DLD1 (cell line): ENCODE data around the gene UBAP2L.

Source experiments
- in situ Hi-C: cut with HindIII; loops from 2 replicates; pipeline ENCODE4 v1.10.0; 2017; ENCODE audit warnings: low sequenced_read_pairs

The UBAP2L gene, protein sequence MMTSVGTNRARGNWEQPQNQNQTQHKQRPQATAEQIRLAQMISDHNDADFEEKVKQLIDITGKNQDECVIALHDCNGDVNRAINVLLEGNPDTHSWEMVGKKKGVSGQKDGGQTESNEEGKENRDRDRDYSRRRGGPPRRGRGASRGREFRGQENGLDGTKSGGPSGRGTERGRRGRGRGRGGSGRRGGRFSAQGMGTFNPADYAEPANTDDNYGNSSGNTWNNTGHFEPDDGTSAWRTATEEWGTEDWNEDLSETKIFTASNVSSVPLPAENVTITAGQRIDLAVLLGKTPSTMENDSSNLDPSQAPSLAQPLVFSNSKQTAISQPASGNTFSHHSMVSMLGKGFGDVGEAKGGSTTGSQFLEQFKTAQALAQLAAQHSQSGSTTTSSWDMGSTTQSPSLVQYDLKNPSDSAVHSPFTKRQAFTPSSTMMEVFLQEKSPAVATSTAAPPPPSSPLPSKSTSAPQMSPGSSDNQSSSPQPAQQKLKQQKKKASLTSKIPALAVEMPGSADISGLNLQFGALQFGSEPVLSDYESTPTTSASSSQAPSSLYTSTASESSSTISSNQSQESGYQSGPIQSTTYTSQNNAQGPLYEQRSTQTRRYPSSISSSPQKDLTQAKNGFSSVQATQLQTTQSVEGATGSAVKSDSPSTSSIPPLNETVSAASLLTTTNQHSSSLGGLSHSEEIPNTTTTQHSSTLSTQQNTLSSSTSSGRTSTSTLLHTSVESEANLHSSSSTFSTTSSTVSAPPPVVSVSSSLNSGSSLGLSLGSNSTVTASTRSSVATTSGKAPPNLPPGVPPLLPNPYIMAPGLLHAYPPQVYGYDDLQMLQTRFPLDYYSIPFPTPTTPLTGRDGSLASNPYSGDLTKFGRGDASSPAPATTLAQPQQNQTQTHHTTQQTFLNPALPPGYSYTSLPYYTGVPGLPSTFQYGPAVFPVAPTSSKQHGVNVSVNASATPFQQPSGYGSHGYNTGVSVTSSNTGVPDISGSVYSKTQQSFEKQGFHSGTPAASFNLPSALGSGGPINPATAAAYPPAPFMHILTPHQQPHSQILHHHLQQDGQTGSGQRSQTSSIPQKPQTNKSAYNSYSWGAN

DNA sequence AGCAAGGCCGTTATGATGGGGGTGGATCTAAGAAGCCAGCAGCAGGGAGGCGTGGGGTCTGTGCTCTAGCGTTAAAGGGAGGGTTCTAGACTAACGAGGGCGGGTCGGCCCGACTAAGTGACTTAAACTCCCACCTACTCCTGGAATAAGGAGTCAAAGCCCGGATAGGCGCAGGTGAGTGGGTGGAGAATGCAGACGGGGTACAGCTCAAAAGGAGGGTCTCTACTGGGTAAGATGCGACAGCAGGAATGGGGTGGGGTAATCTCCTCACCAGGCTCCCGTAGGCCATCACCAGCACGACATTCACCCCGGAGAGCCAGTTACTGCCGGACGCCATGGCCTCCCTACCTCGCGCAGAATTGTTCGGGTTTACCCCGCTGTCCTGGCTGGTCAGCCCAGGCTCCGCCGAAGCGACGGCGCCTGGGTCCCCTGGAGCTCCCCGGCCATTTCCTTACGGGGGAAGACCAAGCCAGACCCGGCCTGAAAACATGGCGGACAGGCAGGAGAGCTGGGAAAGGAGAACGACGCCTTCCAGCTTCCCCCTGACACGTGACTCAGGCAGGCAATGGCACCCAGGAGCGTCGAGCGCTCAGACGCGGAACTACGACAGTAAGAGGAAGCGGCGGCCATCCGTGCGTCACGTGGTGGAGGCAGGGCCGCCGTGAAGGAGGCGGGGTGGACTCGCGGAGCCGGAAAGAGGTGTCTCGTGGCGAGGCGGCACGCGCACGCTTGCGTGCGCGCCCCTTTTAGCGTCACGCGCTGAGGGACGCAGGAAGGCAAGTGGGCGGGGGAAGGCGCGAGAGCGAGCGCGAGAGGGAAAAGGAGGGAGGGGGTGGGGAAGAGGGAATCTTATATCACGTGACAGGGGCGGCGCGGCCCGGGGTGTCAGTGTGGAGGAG, at the start of gene UBAP2L:
Gene UBAP2L (plus strand): TSS at position 885 of the 899 bp plus-strand sequence. CDS start 4,169 bp downstream, outside the sequence.
- in situ Hi-C loops, result no loop called here

DNA sequence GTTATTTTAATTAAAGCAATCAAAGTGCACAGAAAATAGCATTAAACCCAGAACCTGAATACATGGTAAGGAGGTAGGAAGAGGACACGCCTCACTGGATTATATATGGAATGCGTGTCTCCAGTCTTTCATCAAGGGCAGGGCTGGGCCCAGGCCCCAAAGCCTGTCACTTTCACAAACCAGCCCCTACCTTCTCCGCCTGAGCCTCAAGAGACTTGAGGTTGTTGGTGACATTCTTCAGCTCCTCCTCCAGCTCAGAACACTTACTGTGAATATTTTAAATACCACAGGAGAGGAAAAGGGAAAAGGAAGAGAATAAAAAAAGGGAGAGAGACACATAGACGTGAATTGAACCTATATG, 49.6 kb upstream of the UBAP2L start:
- in situ Hi-C loops, result no loop called here

DNA sequence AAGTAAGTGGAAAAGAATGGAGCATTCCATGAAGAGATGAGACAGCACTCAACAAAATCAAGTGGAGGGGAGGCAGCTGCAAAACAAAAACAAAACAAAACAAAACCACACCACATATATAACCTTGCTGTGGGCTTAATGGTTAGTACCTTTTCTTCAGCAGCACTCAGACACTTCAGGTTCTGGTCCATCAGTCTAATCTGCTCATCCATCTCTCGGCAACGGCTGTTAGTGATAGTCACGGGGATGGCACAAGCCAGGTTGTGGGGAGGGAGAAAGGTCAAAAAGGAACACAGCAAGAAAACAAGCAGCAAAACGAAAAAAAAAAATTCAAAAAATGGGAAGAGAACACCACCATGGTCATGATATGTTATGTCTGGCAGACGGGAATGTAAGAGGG, 48.9 kb upstream of the UBAP2L start:
- in situ Hi-C loops, result no loop called here

DNA sequence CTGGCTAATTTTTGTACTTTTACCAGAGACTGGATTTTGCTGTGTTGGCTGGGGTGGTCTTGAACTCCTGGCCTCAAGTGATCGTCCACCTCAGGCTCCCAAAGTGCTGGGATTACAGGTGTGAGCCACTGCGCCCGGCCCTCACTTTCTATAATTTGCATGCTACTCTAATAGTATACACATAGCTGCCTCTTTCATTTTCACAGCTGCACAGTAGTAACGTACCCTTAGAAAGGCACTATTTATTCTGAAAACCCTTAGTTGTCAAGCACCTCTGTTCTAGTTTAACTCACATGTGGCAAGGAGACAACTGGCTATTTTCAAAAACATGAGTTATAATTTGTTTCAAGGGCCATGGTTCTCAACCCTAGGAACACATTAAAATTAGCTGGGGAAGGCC, 46.1 kb upstream of the UBAP2L start:
- in situ Hi-C loops, result no loop called here

DNA sequence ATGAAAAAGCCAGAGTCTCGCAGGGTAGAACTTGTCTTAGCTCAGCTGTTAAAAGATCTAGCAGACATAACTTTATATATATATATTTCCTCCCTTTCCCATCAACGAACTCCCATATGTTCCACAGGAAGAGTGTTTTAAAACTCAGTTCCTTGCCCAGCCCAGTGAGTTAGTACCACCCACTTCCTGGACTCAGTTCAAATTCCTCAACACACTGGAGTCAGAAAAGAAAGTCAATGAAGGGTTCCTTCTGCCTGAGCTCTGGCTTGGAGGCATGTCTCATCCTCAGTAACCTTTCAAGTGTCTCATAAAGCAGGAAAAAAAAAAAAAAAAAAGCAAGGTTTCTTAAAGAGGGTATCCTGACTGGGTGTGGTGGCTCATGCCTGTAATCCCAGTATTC, 44.4 kb upstream of the UBAP2L start:
- in situ Hi-C loops, result no loop called here

DNA sequence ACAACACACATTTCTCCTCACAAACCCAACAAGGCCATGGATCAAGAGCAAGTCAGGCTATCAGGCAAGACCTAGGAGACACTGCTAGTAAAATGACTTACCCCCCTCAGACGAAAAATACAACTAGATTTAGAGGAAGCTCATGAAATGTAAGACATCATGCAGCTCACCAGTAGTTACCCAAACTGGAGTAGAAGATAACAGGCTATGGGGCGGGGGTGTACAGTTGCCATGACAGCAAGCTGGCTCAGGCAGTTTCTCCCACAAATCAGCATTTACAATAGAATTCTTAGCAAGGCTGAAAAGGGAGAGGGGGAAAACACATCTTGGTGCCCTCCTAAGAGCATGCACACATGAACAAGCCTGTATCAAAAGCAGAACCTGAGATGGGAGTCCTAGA, 42.7 kb upstream of the UBAP2L start:
- in situ Hi-C loops, result no loop called here

DNA sequence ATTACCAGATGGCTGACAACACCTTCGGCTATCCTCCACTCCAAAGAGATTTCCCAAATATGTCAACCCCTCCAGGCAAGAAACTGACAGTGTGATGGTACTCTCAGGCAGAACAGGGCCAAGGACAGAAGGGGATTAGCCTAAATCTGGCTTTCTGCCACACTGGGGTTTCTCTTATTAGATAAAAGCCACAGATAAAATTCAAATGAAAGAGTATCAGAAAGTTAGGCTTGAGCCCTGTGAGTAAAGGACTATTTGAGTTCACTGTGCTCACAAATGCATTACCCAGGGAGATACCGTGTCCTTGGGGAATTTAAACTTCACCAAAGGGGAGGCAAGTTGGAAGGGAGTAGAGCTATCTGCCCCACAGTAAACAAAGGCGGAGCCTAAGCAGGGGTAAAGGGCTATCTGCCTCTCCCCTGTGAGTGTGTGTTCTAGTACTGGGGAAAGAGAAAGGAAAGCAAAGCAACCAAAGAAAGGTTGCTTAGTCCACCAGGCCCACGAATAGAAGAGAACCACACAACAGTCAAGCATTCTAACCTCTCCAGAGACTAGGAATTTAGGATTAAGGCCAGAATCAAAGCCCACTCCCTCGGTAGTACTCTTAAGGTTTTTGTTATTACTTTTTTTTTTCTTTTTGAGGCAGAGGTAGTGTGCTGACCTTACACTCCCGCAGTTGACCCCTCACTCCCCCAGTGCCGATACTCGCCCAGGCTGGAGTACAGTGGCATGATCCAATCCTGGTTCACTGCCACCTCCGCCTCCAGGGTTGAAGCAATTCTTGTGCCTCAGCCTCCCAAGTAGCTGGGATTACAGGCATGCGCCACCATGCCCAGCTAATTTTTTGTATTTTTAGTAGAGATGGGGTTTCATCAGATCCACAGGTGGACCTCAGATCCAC, 41.6 kb upstream of the UBAP2L start:
- in situ Hi-C loops, result no loop called here

DNA sequence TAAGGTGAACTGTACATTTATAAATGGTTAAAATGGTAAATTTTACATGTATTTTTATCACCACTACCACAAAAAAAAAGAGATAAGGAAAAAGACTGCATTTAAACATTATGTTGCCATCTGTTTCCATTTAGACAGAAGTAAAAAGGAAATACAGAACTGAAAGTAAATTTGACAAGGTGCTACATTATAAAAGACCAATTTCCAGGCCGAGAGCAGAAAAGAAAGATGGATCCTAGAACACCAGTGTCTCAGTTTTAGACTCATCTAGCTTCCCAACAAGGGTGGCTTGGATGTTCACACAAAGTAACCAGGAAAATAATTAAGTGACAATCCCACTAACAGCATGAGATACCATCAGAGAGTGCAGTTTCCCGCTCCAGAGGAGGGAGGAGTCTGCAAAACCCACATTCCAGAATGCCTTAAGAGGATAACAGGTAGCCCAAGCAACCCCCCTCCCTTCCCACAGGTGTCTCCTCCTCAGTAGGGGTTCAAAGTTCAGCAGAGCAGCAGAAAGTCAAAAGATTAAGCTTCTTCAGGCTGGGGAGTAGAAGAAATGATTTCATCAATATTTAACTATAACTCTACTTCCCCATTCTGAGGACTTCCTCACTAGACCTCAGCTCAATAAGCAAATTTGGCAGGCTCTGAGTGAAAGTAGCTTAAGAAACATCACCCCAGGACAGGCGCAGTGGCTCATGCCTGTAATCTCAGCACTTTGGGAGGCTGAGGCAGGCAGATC, 40.6 kb upstream of the UBAP2L start:
- in situ Hi-C loops, result no loop called here

DNA sequence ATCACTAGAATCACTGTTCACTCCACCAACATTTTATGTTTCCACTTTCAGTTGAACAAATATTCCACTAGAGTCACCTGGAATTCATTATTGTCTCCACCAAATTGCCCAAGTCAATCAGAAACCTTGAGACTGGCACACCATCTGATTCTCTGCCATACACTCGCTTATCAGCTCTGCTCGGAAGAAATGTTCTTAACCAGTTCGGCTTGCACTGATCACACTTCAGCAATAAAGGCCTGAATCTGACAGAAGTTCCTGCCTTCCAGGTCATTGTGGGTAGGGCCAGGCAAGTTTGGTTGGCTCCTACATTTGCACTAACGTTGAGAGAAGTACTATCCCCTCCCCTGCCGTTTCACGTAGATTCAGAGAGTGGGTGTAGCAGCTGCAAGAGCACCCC, 38.8 kb upstream of the UBAP2L start:
- in situ Hi-C loops, result no loop called here

DNA sequence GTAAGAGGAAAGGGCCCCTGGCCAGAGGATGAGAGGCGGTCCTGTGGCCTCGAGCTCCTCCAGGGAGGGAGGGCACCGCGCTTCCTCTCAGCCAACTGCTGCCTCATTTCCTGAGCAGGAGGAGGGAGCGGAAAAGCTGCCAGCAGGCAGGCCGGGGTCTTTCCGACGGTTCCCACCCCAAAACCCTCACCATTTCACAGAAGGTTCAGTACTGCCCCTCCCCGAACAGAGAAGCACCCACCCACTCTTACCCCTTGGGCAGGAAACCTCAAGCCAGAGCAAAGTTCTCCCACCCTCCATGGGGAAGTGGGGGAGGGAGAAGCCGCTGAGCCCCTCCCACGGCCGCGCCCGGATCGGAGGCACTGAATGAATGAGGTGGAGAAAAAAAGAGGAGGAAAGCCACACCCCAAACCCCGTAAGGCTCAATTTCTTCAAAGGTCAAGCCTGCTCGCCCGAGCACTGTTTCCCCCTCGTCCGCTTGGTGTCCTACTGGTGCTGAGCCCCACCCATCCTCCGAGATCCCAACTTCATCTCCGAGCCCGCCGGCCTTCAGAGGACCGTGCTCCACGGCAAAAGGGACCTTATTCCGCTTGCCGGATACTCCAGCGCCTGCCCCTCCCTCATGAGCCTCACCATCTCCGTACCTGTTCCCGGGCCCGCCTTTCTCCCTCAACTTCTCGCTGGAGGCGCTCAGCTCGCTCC, 38.3 kb upstream of the UBAP2L start:
- in situ Hi-C loops, result no loop called here

DNA sequence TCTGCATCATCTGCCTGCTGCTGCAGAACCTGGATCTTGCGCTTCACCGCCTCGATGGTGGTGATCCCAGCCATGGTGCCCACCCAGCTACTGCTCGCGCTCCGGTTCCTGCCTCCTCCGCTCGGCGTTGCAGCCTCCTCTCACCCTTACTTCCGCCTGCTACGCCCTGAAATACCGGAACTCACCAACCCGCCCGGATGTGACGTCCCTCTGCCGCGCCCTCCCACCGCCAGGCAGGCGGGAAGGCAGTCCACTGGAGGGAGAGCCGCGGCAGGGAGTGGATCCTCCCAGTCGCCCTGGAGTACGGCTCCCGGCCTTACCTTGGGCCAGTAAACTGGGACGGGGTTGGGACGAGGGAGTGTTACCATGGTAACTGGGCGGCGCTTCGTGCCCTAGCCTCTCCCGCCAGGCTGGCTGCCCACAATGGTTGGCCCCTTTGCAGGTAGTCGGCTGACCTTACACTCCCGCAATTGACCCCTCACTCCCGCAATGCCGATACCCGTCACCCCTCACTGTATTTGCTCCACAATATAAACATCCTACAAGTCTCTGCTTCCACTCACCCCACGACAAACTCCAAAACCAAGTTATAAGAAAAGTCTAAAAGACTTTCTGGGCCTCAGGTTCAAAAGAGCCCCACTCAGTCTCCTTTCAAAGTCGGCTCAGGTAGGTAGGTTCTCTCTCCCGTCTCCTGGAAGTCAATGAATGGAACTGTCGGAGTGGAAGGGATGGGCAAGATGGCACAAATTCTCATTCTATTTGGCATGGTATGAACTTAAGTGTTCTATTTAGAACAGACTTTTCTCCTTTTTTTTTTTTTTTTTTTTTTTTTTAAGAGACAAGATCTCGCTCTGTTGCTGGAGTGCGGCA, 37.5 kb upstream of the UBAP2L start:
- in situ Hi-C loops, result no loop called here

DNA sequence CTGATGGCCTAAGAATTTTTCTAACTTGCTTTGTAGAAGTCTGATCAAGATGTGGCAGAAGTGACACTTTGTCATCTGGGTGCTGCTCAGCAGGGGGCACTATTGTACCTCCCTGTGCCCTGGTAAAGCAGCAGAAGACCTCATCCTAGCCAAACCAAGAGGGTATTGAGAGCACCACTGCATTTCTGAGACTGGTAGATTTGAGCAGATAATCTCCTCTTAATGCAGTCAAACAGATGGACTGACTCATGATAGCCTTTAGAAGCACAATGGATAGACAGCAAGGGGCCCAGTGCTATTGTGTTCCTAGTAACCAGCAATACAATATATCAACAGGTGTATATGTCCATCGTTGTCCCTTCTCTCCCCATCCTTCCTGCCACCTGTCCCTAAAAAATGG, 34.6 kb upstream of the UBAP2L start:
- in situ Hi-C loops, result no loop called here

DNA sequence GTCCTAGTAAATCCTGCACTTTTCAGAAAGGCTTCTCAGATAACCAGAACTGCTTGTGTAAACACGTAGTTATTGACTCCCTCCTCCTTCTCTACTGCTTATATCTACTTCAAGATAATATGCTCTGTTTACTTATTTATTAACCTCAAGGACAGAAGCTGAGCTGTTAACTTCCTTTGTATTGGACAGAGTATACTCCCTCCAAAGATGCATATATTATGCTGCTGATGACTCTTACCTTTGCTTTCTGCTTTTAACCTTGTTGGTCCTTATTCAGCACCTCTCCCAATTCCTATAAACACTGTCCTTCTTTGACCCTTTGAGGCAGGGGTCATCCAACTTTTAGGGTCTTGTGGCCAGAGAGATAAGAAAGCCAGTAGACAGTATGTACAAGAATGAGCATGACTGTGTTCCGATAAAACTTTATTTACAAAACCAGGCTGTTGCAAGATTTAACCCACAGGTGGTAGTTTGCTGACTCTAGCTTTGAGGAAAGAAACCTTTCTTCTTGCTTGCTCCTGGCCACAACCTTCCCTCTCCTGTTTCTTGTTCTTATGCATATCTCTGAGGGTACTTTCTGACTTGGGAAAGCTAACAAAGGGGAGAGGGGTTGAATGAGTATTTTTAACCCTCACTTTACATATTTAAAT, 33.8 kb upstream of the UBAP2L start:
- in situ Hi-C loops, result no loop called here

DNA sequence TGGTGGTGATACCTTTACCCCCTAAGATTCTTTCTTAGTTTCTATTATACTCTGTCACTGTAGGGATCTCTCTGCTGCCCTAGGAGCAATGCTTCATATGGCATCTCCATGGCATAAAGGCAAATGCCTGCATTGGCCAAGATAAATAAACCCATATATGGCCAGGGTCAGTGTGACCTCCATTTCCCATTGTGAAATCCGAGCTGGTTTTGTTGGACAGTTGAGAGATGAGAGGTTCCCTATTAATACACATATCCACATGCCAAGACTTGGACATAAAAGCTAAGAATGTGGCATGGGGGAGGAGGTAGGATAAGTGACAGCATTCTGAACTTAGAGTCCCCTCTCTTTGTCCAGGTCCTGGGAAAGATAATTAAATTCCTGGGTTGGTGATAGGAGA, 30.2 kb upstream of the UBAP2L start:
- in situ Hi-C loops, result no loop called here

DNA sequence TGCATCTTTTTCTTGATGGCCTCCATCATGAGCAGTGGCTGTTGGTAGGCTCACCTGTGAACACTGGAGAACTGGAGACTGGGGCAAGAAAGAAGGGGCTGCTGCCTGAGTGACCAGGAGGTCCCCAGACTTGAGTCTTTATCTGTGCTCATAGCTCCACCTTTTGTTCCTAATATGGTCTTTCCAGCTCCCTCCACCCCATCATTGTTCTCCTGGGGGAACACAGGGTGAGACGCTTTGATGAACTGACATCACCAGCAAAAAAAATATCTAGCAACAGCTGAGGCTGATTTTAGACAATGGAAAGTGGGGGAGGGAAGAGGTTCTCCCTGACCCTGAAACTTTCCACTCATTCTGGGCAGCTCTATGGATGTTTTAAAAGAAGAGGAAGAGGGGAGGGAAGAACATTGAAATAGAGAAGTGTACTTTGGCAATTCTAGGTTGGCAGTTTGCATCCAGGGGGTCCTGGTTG, 28.7 kb upstream of the UBAP2L start, which contains the start of gene TPM3:
Gene TPM3 (minus strand): TSS at position 111 of the 472 bp plus-strand sequence. CDS start 82 bp downstream, at position 29.
- in situ Hi-C loops, result no loop called here

DNA sequence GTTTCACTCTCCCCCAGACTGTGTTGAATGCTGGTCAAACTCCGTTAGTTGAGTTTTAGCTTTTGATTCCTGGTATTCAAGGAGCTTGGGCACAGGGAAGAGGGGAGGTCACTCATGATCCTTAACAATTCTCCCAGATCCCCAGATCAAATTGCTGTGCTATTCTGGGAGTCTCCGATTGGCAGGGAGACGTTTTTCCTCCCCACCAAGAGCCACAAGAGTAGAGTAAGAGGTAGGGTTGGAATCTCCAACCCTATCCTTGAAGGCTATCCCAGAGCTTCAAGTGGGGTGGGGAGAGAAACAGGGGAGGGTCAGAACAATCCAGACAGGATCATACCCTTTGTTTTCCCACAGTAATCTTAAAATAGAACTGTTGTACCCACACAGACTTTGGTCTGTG, 28.3 kb upstream of the UBAP2L start:
- in situ Hi-C loops, result no loop called here

DNA sequence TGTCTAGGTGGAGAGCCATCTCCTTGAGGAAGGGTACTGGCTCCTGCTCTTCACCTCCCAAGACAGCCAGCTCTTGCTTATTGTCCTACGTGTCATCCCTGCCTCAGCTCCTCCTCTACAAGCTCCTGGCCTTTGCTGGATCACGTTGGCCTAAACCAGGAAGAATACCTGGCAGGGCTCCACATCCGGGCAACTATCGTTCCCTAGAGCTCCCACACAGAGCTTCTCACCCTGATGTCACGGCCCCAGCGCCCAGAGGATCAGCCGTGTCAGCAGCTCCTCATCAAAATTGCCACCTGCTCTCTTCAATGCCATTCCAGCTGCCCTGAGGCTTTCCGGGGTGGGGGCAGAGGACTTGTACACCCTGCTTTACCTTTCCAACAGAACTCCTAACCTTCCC, 26.9 kb upstream of the UBAP2L start:
- in situ Hi-C loops, result no loop called here
